Inferior parietal cortex (tissue), 1 donor: ENCODE measurements around the gene CARD11.

Experiments used
- DNase-seq: peaks from one replicate; pipeline ENCODE4 v3.0.0-alpha.2; 2016; ENCODE audit errors: extremely low spot score

Gene CARD11

DNA sequence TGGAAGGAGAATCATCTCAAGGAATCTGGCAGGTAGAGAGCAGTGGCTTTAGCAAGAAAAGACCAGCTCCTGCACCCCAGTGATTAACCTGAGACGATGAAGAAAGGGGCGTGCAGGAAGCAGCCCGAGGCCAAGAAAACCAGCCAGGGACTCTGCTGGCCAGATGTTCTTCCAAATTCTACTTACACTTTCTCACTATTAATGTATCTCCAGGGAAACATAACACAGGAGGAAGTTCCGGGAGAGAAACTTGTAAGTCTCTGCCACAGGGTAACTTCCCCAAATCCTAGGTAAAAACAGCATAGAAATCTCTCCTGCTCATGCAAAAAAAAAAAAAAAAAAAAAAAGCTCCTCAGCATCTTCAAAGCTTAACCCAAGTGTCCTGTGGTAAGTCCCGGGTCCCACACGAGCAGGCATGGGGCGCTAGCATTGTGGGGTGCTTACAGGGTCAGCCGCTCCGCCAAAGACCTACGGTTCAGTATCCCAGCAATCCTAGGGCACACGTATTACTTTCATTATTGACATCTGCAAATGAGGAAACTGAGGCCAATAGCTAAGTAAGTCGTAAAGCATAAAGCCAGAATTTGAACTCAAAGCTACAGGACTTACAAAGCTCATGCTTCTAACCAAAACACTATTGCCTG is 102.3 kb downstream of the CARD11 start:
- no peak for DNase-seq

DNA sequence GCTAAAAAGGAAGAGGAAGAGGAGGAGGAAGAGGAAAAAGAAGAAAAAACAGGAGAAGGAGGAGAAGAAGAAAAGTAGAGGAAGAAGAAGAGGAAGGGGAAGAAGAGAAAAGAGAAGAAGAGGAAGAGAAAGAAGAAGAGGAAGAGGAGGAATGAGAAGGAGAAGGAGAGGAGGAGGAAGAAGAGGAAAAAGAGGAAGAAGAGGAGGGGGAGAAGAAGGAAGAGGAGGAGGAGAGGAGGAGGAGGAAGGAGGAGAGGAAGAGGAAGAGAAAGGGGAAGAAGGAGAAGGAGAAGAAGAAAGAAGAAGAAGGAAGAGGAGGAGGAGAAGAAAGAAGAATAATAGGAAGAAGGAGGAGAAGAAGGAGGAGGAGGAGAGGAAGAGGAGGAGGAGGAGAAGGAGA is 103.2 kb downstream of the CARD11 start:
- DNase-seq = no peak

DNA sequence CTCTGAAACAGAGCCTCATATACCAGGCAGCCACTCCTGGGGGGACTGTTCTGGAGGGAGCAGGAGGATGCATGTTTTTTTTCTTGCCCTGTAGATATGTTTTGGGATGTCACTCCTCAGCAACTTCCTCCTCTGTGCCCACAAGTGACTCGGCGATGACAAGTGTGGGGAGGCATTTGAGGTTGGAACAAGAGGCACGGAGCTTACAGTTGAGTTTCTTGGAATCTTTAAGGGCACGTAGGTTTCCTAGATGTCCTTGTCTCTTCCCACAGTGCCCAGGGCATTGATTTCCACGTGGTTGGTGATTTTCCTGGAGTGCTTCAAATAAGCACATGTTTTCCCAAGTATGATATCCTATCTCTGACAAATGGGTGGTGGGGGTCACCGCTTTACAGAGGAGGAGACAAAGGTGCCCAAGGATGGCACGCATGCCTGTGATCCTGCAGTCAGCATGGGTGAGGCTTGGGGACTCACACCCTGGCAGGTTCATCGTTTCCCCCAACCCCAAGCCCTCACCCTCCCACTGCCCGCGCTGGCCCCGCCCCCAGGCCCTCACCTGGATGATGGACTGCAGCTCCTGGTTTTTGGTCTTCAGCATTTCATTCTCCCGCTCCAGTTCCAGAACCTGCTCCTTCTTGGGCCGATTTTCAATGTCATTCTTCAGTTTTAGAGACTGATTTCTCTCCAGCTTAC is 104.3 kb downstream of the CARD11 start:
- no peak for DNase-seq

DNA sequence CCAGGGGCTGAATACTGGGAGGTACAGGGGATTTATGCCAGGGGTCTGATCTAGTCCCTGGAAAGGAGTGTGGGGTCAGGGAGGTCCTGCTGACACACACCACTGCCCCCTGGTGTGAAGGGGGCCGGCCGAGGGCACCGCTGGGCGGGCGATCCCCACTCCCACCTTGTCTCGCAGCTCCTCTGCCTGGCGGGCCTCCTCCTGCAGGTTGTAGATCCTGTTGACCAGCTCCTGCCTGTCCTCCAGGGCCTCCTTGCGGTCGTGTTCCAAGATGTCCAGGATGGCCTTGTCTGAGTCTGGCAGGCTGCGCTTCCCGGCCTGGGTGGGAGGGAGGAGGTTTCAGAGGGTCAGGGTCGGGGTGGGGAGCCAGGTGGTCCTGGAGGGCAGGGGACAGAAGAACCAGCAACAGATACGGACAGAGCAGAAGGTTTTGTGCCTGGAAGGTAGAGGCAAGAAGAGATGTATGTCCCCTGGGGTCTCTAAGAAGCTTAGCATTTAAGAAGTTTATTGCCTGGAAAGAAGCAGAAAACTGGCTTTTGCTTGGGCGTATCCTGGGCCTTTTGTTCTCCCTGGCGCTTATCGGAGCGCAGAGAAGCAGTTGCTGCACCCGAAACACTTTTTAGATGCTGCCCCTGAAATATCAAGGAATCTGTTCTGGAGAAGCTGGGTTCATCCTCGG is 105.0 kb downstream of the CARD11 start:
- no peak for DNase-seq

DNA sequence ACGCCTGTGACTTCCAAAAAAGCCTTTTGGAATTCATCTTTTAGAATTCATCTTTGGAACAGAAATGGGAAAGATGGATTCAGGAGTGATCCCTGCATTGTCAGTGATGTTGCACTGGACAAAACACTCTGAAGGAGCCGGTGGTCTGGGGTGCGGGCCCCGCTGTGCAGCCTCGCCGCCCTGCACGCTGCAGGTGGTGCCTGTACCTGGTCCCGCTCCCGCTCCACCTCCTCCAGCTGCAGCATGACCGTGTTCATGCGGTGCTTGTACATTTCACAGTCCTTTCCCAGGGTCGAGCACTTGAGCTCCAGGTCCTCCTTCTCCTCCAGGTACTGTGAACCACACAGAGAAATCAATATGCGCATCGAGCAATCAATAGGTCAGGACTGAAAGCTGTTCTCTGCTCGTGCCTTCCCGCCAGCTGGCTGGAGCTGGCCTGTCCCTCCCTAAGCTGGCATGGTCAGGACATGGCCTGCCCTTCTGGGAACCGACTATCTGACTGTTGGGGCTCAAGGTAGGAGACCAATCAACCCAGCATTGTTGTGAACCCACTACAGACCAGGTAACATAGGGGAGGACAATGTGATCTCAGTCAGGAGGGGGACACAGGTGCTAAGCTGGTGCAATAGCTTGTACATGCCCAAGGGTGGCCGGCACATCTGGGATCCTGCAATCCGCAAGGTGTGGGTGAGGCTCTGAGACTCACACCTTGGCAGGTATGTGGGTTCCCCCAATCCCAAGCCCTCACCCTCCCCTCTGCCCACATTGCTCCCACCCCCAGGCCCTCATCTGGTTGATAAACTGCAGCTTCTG is 105.8 kb downstream of the CARD11 start:
- no peak for DNase-seq

DNA sequence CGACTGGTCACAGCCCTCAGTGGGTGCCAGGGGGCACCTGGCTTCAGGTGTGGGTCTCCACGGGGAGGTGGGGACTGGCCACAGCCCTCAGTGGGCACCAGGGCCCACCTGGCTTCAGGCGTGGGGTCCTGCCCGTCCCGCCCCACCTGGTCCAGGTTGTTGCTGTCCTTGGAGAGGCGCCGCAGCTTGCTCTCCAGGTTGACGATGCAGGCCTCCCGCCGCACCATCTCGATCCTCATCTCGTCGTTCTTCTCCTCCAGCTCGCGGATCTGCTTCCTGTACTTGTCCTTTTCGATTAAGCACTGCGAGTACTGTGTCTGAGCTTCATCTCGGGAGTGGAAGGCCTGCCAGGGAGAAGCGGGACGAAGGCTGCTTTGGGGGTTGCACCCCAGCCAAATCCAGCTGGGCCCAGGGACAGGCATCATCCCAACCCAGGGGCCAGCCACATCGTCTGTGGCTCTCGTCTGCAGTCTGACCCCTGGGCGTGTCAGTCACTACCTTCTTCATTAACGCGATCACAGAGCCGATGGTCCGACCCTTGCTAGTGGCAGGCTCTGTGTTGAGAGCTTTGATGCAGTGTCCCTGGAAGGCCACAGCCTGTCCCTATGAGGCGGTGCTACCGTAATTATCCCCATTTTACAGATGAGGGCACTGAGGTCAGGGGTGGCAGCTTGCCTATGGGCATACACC is 106.6 kb downstream of the CARD11 start:
- DNase-seq = no peak

DNA sequence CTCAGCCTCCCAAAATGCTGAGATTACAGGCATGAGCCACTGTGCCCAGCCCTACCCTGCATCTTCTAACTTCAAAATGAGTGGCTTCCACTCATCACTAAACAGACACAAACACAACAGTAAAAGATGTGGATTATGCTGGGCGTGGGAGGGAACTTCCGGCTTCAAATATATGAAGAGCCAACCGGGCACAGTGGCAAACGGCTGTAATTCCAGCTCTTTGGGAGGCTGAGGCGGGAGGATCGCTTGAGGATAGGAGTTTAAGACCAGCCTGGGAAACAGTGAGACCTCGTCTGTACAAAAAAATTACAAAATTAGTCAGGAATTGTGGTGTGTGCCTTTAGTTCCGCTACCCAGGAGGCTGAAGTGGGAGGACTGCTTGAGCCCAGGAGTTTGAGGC is 107.4 kb downstream of the CARD11 start:
- no peak for DNase-seq

DNA sequence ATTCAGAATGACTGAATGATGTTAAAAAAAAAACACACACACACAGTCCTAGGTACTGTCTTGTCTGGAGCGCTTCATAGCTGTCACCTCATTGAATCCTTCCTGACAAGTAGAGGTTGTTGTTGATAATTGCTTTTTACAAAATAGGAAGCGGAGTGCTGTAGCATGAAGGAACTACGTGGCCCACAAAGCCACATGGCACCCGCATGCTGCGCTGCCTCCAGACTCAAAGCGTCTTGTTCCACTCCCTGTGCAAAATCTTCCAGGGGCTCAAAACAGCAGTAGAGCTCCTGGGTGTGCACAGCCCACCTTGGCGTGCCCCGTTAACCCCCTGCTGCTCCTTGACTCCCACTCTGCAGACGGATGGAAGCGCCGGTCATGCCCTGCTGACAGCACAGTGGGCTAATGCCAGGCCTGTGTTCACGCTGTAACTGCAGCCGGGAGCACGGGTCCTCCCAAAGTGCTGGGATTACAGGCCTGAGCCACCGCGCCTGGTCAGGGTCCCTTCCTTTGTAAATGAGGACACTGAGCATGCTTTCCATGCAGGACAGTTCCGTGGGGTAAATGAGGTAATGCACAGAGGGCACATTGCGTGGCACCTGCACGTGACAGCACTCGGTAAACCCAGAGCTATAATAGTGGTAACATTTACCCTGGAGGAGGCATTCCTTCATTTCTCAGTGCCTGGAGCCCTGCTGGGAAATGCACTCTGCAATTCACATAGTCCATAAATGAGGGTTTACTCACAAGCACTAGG is 108.5 kb downstream of the CARD11 start:
- no peak for DNase-seq

DNA sequence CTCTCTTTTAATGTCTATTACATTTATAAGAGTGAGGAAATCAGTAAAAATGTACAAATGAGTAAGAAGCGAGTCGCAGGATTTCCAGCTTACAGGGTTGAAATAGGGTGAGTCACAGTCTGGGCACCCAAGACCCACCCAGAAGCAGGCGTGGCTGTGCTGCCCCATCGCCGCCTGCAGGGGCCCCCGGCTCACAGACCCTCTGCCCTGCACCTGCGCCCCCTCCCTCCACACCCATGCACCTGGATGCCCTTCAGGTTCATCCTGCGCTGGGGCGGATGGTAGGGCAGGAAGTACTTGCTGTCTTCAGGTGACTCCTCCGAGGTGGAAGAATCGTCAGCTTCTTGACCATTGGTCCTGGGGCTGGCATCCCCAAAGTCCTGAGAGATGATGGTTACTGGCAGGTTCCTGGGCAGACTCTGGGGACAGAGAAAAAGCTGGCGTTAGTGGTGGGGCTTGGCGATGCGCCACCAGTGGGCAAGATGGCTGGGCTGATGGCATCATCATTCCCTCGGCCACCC is 109.4 kb downstream of the CARD11 start:
- no peak for DNase-seq

DNA sequence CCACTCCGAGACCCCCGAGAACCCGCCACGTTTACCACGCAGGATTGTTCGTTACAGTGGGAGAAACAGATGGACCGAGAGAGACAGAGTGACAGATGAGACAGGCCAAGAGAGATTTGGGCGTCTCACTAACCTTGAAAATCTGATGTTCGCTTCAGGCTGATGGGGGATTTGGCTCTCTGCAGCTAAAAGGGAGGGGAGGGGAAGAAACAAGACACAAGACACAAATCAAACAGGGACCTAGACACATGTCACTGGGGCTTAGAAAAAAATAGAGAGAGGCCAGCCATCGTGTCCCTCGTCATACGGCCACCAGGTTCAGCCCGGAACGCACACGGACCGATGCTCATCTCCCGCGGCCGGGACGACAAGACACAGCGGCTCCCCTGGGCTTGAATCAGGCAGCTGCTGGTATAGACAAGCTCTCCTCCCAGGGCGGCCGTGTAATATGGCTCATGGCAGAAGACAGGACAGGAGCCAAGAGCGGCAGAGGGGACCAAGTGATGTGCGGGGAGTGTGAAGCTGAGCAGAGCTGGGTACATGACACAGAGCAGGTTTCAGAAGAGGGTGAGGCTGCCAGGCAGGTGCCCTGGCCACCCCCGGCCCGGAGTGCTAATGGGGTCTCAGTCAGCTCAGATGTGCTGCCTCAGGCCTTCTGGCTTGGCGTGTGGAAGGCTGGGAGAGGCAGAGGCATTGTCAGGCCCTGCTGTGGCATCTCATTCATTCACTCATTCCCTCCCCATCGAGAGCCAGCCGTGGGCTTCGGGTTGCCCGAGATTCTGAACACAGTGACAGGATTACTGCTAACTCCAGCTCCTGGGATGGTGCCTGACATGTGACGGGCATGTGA is 111.0 kb downstream of the CARD11 start:
- DNase-seq = no peak

DNA sequence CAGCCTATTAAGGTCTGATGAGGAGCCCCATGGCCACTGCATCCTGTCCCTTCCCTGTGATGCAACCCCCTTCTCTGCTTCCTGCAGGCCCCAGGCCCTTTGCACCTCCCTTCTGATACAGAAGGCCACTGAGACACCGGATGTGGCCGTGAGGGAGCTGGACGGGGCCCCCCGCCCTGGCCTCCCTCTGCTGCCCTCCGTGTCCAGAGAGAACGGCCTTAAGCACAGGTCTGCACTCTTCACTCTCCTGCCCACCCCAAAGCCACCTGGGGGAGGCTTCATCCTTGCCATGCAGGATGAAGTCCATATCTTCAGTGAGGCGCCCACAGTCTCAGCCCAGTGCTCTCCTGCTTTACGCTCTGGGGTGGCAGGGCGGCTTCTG is 112.6 kb downstream of the CARD11 start:
- no peak for DNase-seq

DNA sequence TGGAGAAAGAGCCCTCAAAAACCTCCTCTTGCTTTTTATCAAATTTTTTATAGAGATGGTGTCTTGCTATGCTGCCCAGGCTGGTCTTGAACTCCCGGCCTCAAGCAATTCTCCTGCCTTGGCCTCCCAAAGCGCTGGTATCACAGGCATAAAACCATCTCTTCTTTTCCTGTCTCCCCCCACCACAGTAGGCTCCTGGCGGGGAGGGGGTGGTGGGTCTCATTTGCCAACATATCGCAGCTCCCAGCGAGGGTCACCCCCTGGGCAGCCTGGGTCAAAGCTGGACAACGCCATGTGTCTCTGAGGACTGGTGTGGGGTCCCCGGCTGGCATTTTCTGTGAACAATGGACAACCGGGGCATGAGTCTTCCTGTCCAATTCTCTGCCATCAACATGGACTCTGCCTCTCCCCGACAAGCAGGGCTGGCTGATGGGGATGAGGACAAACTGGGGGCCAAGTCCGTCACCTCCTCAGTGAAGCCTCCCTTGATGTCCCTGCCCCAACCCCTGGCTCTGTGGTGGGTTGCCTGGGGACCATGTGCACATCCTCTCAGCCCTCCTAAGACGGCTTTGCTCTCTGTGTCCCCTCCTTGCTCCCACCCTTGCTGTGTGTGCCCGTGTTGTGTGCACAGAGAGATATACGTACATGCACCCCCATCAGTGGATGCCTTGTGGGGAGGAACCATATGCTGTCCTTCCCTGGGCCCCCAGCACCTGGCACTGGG is 113.2 kb downstream of the CARD11 start:
- no peak for DNase-seq

DNA sequence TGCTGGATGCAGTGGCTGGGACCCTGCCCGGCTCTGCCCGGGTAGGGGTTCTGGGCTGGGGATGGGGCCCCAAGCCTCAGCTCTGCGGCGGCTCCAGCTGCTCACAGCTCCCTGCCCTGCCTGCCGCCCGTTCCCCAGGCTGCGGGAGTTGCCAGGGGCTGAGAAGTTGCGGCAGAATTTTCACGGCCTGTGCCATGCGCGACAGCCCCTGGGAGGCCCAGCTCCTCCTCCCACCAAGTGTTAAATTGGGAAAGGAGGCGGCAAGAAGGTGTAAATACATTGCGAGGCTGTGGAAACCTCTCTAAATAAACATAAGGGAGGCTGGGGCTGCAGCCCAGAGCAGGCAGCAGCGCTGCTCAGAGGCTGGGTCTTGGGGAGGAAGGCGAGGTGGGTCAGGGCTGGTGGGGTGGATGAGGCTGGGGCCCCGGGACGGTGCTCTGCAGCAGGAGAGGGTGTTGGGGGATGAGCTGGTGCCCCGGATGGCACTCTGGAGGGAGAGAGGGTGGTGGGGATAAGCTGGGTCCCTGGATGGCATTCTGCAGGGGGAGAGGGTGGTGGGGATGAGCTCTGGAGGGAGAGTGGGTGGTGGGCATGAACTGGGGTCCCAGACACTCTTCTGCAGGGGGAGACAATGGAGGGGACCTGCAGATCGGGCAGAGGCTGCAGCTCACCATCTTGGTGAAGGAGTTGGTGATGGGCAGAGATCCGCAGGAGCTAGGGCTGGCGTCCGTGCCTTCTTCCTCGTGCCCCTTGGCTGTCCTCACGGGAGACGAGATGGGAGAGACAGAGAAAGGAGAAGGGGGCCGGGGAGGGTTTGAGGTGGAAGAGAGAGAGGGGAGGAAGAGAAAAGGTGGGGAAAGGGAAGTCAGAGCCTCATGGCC is 114.1 kb downstream of the CARD11 start:
- no peak for DNase-seq

DNA sequence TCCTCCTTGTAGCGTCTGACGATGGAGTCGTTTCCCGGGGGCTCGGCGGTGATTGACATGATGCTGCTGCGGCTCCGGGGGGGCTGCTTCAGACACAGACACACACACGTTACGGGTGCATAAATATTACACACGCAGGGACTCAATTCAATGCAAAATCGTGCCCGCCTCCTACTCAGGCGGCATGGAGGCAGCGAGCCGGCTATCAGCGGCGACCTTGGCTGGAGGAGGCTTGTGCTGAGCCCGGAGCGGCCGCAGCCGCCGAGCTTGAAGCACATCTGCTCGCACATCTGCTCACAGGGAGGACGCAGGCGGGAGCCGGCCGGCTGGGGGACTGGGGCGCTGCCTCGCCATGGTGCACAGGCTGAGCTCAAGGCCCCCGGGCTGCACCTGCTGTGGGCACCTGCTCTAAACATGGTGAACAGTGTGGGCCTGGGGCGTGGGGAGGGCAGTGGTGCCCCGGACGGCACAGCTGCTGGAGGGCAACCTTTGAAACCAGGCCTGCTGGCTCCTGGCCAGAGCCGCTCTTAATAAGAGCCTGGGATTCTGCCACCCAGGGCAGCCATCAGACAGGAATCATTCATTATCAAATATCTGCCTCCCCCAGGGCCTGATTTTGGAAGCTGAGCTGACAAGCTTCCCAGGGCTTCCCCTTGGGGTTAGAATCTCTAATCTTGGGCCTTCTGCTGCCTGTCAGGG is 114.9 kb downstream of the CARD11 start:
- DNase-seq = no peak

DNA sequence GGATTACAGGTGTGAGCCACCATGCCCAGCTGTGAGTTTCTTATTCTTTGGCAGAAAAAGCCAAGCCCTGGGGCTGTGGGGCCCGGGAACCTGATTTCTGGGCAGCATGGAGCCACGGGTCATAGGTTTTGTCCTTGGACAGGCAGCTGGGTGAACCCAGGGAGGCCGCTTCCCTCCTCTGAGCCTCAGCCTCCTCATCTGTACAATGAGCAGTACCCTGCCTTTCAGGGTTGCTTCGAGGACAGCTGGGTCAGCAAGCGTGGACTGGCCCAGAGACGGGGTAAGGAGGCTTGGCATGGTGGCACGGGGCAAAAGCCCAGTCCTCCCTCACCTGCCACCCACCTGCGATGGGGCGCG is 115.4 kb downstream of the CARD11 start:
- DNase-seq = no peak

DNA sequence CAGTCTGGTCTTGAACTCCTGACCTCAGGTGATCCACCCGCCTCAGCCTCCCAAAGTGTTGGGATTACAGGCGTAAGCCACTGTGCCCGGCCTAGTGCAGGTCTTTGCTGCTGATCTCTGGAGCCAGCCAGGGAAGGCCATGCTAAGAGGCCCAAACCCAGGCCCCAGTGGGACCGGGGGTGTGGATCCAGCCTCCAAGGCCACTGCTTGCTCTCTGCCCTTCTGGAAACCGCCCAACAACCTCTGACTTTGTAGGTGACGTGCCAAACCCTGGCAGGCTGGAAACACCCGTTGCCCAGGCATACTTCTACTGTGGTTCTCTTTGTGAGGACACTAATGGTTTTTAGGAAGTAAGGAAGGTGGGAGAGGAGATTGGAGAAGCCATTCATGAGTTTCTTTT is 116.1 kb downstream of the CARD11 start:
- DNase-seq = no peak

DNA sequence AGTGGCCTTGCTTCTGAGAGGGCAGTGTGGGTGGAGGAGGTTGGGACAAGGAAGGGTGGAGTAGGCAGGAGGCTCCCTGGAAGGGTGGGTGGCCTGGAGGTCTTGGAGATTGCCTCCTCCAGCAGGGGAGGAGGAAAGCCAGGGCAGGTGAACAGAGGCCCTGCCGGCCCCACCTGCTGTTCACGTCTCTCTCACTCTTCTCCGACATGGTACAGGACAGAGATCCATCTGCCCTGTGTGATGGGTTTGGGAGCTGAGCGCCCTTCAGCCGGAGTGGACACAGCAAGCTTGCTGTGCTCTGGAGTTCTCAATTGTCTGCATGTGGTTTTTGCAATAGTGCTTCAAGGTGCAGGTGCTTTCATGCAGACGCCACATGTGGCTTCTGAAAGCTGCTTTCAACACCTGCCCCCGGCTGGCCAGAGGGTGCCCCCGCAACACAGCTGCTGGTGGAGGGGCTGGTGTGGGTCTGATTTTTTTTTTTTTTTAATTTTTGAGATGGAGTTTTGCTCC is 116.7 kb downstream of the CARD11 start:
- no peak for DNase-seq
